Measurements from ENCODE around the gene RALGAPA2.

RALGAPA2 gene

DNA sequence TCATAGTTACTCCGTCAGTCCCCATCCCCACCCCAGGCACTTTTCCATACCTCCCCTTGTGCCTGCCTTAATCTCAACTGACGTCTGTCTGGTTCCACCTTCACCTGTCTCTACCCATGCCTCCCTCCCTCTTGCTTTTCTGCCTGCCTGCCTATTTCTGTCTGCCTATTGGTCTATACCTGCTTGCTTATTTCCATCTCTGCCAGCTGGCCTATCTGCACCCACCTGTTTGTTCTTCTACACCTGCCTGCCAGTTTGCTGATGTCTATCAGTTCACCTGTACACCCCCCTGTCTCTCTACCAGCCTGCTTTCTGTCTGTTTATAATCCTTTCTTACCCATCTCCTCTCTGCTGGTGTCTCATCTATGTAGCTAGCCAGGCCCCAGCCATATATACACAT is 87.5 kb downstream of the RALGAPA2 start:
- Histone ChIP-seq H3K27me3 (ENCODE audit: control insufficient read depth in 1 of 2, insufficient read depth in 2 of 2, low read length in 2 of 2) (no peaks in the 10 kb centered on the region), H3K4me1 (ENCODE audit: insufficient read depth, low read length) (no peaks in the 10 kb centered on the region), H3K9ac (ENCODE audit: low read length) (no peak overlapping the region), H3K9me3 (ENCODE audit: low read length) (no peaks in the 10 kb centered on the region), H3K4me3 (ENCODE audit: low read depth in 1 of 2, low read length in 2 of 2) (no peak overlapping the region), H3K27ac (ENCODE audit: low read depth, low read length) (no peak overlapping the region), H3K36me3 (ENCODE audit: insufficient read depth, low read length) (peaks cover 10% of the 10 kb centered on the region)

DNA sequence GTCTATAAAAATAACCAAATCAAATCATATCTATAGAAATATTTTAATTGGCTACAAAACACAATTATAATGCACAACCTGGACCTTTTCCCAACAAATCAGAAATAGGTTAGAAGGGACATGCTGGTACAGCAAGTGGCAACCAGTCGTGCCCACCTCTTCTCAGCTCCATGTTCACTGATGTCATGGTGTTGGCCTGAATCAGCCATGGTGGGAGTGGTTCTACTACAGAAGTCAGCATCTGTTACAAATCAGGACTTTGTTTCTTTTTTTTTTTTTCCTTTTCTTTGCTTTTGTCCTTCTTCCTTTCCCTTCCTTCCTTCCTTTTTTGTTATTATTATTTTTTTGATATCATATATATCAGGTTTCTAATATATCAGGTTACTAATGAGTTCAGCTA is 91.2 kb downstream of the RALGAPA2 start:
- Histone ChIP-seq H3K4me3 (ENCODE audit: low read depth in 1 of 2, low read length in 2 of 2) (no peak overlapping the region), H3K36me3 (ENCODE audit: insufficient read depth, low read length) (no peaks in the 10 kb centered on the region), H3K4me1 (ENCODE audit: insufficient read depth, low read length) (no peaks in the 10 kb centered on the region), H3K9ac (ENCODE audit: low read length) (no peak overlapping the region), H3K9me3 (ENCODE audit: low read length) (no peaks in the 10 kb centered on the region), H3K27ac (ENCODE audit: low read depth, low read length) (no peak overlapping the region), H3K27me3 (ENCODE audit: control insufficient read depth in 1 of 2, insufficient read depth in 2 of 2, low read length in 2 of 2) (no peaks in the 10 kb centered on the region)

DNA sequence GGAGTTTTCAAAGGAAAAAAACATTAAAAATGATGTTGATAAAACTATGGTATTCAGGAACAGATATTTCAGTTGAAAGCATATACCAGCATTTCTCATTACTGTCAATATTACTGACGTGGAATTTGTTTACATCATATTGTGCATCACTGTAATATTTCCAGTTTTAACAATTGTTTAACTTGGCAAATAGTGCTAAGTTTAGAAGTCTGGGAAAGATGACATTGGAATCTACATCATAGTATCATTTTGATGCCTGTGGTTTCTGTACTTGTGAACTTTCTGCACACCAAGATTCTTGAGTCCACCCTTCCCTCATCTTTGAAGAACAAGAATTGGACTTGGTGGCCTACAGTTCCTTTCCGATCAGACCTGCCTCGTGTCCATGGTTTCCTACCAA is 98.1 kb downstream of the RALGAPA2 start:
- Histone ChIP-seq H3K27me3 (ENCODE audit: control insufficient read depth in 1 of 2, insufficient read depth in 2 of 2, low read length in 2 of 2) (no peaks in the 10 kb centered on the region), H3K9ac (ENCODE audit: low read length) (no peak overlapping the region), H3K9me3 (ENCODE audit: low read length) (no peaks in the 10 kb centered on the region), H3K4me3 (ENCODE audit: low read depth in 1 of 2, low read length in 2 of 2) (no peak overlapping the region), H3K27ac (ENCODE audit: low read depth, low read length) (no peak overlapping the region), H3K4me1 (ENCODE audit: insufficient read depth, low read length) (no peaks in the 10 kb centered on the region), H3K36me3 (ENCODE audit: insufficient read depth, low read length) (peaks cover 5% of the 10 kb centered on the region)

DNA sequence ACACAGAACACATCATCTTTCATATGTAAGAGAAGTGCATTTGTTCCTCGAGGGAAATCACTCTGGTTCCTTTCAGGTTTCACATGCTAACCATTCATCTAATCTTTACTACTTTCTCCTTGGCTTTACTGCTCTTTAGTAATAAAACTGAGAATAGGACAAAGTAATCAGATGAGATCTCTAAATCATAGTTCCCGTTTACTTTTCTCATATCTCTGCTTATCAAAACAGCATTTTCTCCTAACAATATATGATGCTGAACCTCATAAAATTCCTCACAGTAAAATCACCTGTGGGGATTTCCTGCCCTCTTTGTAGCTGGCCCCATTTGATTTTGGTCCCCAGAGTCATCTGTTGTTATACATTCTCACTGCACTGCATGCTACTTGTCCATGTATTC is 100.2 kb downstream of the RALGAPA2 start:
- Histone ChIP-seq H3K27me3 (ENCODE audit: control insufficient read depth in 1 of 2, insufficient read depth in 2 of 2, low read length in 2 of 2) (no peaks in the 10 kb centered on the region), H3K36me3 (ENCODE audit: insufficient read depth, low read length) (peaks cover 5% of the 10 kb centered on the region), H3K9me3 (ENCODE audit: low read length) (no peaks in the 10 kb centered on the region), H3K27ac (ENCODE audit: low read depth, low read length) (no peak overlapping the region), H3K4me1 (ENCODE audit: insufficient read depth, low read length) (no peaks in the 10 kb centered on the region), H3K9ac (ENCODE audit: low read length) (no peak overlapping the region), H3K4me3 (ENCODE audit: low read depth in 1 of 2, low read length in 2 of 2) (no peak overlapping the region)

DNA sequence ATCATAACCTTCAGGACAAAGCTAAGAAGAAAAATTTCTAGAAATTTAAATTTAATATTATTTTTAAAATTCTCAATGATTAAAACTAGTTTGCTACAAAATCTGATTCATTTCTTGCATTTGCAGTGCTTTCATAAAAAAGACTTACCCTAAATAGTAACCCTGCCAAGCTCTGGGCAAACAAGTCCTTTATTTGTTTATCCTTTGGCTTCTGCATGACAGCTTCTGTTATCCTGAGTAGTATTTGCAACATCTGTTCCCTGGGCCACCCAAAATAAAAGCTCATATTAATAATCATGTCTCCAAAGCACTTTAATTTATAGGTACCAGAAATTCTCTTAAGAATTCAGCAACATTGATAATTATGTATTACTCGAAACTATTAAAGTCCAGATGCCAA is 101.3 kb downstream of the RALGAPA2 start:
- H3K9me3 ChIP-seq (ENCODE audit: low read length): no peaks in the 10 kb centered on the region
- H3K9ac ChIP-seq (ENCODE audit: low read length): no peak overlapping the region
- H3K4me3 ChIP-seq (ENCODE audit: low read depth in 1 of 2, low read length in 2 of 2): no peak overlapping the region
- no peaks in the 10 kb centered on the region for H3K27me3 ChIP-seq (ENCODE audit: control insufficient read depth in 1 of 2, insufficient read depth in 2 of 2, low read length in 2 of 2)
- peaks cover 5% of the 10 kb centered on the region for H3K36me3 ChIP-seq (ENCODE audit: insufficient read depth, low read length)
- no peaks in the 10 kb centered on the region for H3K4me1 ChIP-seq (ENCODE audit: insufficient read depth, low read length)
- H3K27ac ChIP-seq (ENCODE audit: low read depth, low read length): no peak overlapping the region

DNA sequence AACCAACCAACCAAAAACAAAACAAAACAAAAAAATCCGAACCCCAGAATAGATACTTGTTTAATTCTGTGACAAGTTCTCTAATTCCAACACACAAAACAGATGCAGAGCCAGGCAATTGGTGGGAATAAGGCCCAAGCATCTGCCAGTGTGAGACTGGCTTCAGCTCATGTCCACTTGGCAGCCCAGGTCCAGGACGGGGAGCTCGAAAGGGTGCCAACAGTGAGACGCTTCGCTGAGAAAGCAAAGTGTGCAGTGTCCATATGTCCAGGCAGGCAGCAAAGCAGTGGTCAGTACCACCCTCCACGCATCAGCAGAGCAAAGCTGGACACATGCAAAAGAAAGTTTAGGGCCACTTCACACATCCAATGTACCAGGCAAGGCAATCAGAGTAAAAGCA is 102.9 kb downstream of the RALGAPA2 start:
- H3K9ac ChIP-seq (ENCODE audit: low read length): no peak overlapping the region
- H3K4me3 ChIP-seq (ENCODE audit: low read depth in 1 of 2, low read length in 2 of 2): no peak overlapping the region
- no peak overlapping the region for H3K27ac ChIP-seq (ENCODE audit: low read depth, low read length)
- no peaks in the 10 kb centered on the region for H3K9me3 ChIP-seq (ENCODE audit: low read length)
- H3K4me1 ChIP-seq (ENCODE audit: insufficient read depth, low read length): no peaks in the 10 kb centered on the region
- no peaks in the 10 kb centered on the region for H3K27me3 ChIP-seq (ENCODE audit: control insufficient read depth in 1 of 2, insufficient read depth in 2 of 2, low read length in 2 of 2)
- peaks cover under 1% of the 10 kb centered on the region for H3K36me3 ChIP-seq (ENCODE audit: insufficient read depth, low read length)

DNA sequence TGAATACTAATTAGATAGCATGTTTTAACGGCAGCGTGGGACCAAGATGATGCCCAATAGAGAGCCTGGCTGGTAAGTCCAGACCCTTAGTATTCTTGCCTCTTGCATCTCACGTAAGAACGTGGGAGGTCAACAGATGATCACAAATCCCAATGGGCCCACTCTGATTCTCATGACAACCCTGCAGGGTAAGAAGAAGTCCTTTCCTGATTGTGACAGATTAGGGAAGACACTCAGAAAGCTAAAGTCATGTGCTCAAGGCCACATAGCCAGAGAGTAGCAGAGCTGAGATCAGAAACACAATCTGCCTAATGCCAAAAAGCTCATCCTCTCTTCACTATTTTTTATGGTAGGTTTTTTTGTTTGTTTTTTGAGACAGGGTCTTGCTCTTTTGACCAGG is 103.8 kb downstream of the RALGAPA2 start:
- no peaks in the 10 kb centered on the region for H3K9me3 ChIP-seq (ENCODE audit: low read length)
- H3K36me3 ChIP-seq (ENCODE audit: insufficient read depth, low read length): no peaks in the 10 kb centered on the region
- H3K27ac ChIP-seq (ENCODE audit: low read depth, low read length): no peak overlapping the region
- no peaks in the 10 kb centered on the region for H3K27me3 ChIP-seq (ENCODE audit: control insufficient read depth in 1 of 2, insufficient read depth in 2 of 2, low read length in 2 of 2)
- no peaks in the 10 kb centered on the region for H3K4me1 ChIP-seq (ENCODE audit: insufficient read depth, low read length)
- no peak overlapping the region for H3K9ac ChIP-seq (ENCODE audit: low read length)
- H3K4me3 ChIP-seq (ENCODE audit: low read depth in 1 of 2, low read length in 2 of 2): no peak overlapping the region

DNA sequence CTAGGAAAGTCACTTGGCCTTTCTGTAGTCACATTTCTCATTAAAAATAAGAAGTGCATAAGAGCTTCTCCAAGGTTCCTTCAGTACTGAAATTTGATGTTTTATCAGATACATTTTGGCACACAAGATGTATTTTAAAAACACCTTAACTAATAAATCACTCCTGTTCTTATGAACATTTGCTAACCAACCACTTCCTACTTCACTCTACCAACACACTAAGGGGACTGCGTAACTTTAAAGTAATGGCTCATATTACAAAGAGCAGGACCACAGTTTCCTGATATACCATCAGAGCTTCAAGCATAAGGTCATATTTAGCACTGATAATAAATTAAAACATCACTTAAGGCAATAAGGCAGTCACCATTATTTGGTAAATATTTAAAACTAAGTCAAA is 104.4 kb downstream of the RALGAPA2 start:
- H3K36me3 ChIP-seq (ENCODE audit: insufficient read depth, low read length): no peaks in the 10 kb centered on the region

DNA sequence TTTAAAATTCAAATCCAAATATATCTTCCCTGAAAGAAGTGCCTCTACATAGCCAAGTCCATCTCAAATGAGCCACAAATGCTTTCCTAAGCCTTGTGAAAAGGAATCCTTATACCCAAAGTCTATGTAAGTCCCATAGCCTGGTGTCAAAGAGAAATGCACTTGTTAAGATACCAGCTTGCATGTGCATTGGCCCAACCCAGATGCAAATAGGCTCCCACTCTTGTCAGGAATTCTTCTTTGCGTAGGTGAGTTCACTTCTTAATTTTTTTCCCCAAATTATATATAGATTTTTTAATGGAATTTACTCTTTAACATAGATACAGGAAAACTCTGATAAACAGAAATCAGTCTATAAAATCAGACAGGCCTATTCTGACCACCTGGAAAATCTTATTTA is 105.6 kb downstream of the RALGAPA2 start:
- no peaks in the 10 kb centered on the region for H3K9me3 ChIP-seq (ENCODE audit: low read length)
- H3K27me3 ChIP-seq (ENCODE audit: control insufficient read depth in 1 of 2, insufficient read depth in 2 of 2, low read length in 2 of 2): no peaks in the 10 kb centered on the region
- no peaks in the 10 kb centered on the region for H3K36me3 ChIP-seq (ENCODE audit: insufficient read depth, low read length)
- no peak overlapping the region for H3K27ac ChIP-seq (ENCODE audit: low read depth, low read length)
- no peaks in the 10 kb centered on the region for H3K4me1 ChIP-seq (ENCODE audit: insufficient read depth, low read length)
- H3K4me3 ChIP-seq (ENCODE audit: low read depth in 1 of 2, low read length in 2 of 2): no peak overlapping the region
- H3K9ac ChIP-seq (ENCODE audit: low read length): no peak overlapping the region

More for the DNA sequence above, 104.4 kb downstream of the RALGAPA2 start:
- no peak overlapping the region for H3K27ac ChIP-seq (ENCODE audit: low read depth, low read length)
- no peak overlapping the region for H3K4me3 ChIP-seq (ENCODE audit: low read depth in 1 of 2, low read length in 2 of 2)
- H3K27me3 ChIP-seq (ENCODE audit: control insufficient read depth in 1 of 2, insufficient read depth in 2 of 2, low read length in 2 of 2): no peaks in the 10 kb centered on the region
- no peaks in the 10 kb centered on the region for H3K4me1 ChIP-seq (ENCODE audit: insufficient read depth, low read length)
- H3K9ac ChIP-seq (ENCODE audit: low read length): no peak overlapping the region
- H3K9me3 ChIP-seq (ENCODE audit: low read length): no peaks in the 10 kb centered on the region

DNA sequence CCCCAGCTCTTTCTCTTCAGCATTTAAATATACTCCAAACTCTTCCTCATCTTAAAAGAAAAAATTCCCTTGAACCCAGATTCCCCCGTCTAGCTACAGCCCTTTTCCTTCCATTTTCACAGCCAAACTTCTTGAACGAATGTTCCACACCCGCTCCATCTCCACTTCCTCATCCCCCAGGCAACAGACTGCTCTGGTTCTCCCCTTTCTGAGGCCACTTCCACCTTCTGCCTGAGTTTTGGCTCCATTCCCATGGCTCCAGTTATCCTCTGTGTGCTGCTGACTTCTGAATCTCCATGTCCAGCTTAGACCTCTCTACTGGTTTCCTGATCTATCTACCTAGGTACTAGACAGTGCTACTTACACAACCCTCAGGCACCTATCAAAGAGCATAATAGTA is 106.4 kb downstream of the RALGAPA2 start:
- Histone ChIP-seq H3K4me1 (ENCODE audit: insufficient read depth, low read length) (no peaks in the 10 kb centered on the region), H3K9me3 (ENCODE audit: low read length) (no peaks in the 10 kb centered on the region), H3K36me3 (ENCODE audit: insufficient read depth, low read length) (no peaks in the 10 kb centered on the region), H3K27me3 (ENCODE audit: control insufficient read depth in 1 of 2, insufficient read depth in 2 of 2, low read length in 2 of 2) (no peaks in the 10 kb centered on the region), H3K4me3 (ENCODE audit: low read depth in 1 of 2, low read length in 2 of 2) (no peak overlapping the region), H3K9ac (ENCODE audit: low read length) (no peak overlapping the region), H3K27ac (ENCODE audit: low read depth, low read length) (no peak overlapping the region)

DNA sequence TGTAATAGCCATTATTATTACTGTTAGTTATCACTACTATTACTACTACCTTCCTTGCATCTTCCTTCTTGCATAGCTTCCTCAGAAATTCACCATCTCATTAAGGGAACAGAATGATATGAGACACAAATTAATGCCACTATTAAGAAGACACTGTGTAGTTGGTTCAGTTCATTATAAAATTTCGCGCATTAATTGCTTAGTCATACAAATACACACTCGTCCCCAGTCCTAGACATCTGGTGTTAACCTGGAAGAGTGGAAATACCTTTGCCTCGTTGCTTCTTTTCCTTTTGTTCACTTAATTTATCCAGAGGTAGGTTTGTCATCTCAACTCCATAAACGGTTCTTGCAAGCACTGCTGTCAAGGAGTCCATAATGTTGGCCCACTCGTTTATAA is 107.5 kb downstream of the RALGAPA2 start:
- H3K9ac ChIP-seq (ENCODE audit: low read length): no peak overlapping the region
- no peaks in the 10 kb centered on the region for H3K9me3 ChIP-seq (ENCODE audit: low read length)
- no peaks in the 10 kb centered on the region for H3K27me3 ChIP-seq (ENCODE audit: control insufficient read depth in 1 of 2, insufficient read depth in 2 of 2, low read length in 2 of 2)
- no peaks in the 10 kb centered on the region for H3K36me3 ChIP-seq (ENCODE audit: insufficient read depth, low read length)
- no peaks in the 10 kb centered on the region for H3K4me1 ChIP-seq (ENCODE audit: insufficient read depth, low read length)
- H3K27ac ChIP-seq (ENCODE audit: low read depth, low read length): no peak overlapping the region
- no peak overlapping the region for H3K4me3 ChIP-seq (ENCODE audit: low read depth in 1 of 2, low read length in 2 of 2)

DNA sequence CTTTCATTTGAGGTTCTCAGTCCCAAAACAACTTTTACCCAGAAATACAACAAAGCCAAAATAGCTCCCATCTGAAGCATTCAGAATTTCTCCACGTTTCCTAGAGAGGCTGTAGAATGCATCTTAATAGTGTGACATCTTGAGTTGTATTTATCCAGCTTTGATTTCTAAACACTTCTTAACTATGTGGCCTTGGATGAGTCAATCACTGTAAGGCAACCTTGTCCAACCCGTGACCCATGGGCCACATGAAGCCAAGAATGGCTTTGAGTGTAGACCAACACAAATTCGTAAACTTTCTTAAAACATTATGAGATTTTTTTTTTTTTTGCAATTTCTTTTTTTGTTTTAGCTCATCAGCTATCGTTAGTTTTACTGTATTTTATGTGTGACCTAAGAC is 108.1 kb downstream of the RALGAPA2 start:
- H3K9me3 ChIP-seq (ENCODE audit: low read length): no peaks in the 10 kb centered on the region
- no peak overlapping the region for H3K4me3 ChIP-seq (ENCODE audit: low read depth in 1 of 2, low read length in 2 of 2)
- H3K27ac ChIP-seq (ENCODE audit: low read depth, low read length): no peak overlapping the region
- H3K27me3 ChIP-seq (ENCODE audit: control insufficient read depth in 1 of 2, insufficient read depth in 2 of 2, low read length in 2 of 2): no peaks in the 10 kb centered on the region
- H3K4me1 ChIP-seq (ENCODE audit: insufficient read depth, low read length): no peaks in the 10 kb centered on the region
- no peaks in the 10 kb centered on the region for H3K36me3 ChIP-seq (ENCODE audit: insufficient read depth, low read length)
- H3K9ac ChIP-seq (ENCODE audit: low read length): no peak overlapping the region
